NCI-H345 (cell line): ENCODE data around the gene PALLD.
A peak's percentile ranks its signal among the peaks of the same experiment; 100 is the strongest.
"Not testable (repeated sequence)": the region's sequence is repeated elsewhere in the genome, so short reads cannot be mapped to it uniquely, and the experiment has no call there.

ENCODE experiments used
- DNase-seq: peaks from one replicate; lab custom pipeline; 2025; lab: John Stamatoyannopoulos, UW

The PALLD gene

DNA sequence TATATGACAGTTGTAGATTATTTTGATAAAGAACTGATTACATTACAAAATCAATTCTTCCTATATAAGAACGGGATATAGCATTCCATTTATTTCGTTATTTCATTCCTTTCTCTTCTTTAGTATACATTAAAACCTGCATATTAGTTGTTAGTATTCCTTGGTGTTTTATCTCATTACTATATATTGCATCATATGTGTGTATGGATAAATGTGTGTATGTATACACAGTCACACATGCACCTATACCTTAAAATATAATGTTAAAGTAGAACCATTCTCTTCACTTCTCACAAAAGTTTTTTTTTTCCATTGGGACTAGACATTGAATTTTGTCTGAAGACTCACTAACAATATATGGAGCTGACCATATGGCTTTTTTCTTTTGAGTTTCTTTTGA is 5.3 kb upstream of the PALLD start:
- no peak for DNase-seq

- no peak for DNase-seq
Measured at GRCh38 chr4:168498251-168498650, 1.4 kb downstream of the PALLD start.

DNA sequence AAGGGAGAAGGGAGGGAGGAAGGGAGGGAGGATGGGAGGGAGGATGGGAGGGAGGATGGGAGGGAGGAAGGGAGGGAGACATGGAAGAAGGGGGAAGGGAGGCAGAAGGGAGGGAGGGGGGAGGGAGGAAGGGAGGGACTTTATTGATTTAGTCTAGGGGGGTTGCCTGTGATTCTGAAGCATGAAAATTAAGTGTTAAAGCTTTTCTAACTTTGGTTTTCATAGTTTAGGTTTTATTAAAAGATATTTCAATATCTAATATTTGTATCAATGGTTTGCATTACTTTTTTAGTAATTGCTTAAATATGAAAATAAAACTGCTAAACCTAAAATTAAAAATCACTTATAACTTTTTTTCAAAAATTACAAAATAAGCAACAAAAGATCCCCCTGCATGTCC is 2.4 kb downstream of the PALLD start:
- DNase-seq = no peak

- DNase-seq = peak; percentile 18
Measured at GRCh38 chr4:168501407-168501806, 4.6 kb downstream of the PALLD start.

- DNase-seq = peak; percentile 5
Measured at GRCh38 chr4:168502861-168503260, 6.0 kb downstream of the PALLD start.

- DNase-seq = no peak
Measured at GRCh38 chr4:168503652-168504362, 7.0 kb downstream of the PALLD start.

GRCh38 chr4:168504526-168504925 is 7.7 kb downstream of the PALLD start:
- DNase-seq = no peak

DNA sequence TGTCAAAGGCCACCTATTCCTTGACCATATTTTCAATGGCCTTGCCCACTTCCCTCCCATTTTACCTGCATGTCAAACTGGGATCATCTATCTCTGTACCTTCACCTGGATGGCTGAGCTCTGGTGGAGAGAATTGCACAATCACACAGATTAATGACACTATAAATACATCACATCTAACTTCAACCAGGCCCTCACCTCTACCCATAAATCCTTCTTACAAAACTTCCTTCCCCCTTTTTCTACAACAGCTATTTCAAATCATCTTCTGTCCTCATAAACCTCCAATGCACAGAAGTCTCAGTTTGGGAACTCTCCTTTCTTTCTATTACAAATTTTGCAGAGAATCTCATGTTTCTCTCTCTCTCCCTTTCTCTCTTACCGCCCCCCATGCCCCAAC is 9.2 kb downstream of the PALLD start:
- DNase-seq = no peak

DNA sequence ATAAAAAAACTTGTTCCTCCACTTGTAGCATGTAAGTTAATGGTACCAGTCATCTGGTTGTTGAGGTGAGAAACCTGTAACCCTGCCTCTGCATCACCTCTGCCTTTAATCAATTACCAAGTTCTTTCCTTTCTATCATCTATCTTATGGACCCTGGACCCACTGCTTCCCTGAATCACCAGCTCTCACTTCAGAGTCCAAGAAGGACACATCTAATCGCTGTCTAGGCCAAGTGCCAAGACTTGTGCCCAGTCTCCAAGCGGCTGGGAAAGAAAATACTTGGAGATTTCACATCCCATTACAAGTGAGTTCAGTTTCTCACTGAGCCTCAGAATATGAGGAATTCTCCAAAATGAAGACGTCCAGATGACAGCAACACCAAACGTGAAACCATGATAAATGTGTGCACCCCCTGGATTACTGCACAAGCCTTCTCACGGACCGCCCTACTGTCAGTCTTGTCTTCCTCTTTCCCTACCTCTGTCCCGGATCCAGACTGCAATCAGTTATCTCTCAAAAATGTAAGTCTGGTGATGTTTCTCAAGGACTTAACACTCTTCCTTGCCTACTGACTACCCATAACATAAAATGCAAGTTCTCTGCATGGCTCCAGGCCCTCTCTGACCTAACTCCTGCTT is 10.4 kb downstream of the PALLD start:
- DNase-seq = no peak

- no peak for DNase-seq
Measured at GRCh38 chr4:168508683-168509082, 11.8 kb downstream of the PALLD start.

DNA sequence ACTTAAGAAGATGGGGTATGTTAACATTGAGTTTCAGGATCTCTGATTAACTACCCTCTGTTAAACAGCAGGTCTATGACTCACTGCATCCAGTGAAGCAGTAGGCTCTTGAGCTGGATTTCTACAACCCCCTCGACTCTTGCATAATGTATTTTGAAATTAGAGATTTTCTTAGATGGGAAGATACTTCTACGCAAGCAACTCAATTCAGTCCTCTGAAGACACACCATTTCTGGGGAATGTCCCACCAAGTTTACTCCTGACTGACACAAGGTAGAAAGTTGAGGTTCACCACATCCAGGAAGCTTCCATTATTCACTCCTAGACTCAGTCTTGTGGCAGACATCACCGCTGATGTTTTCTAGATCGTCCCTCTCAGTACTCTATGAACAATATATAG is 12.9 kb downstream of the PALLD start:
- no peak for DNase-seq

- DNase-seq = no peak
Measured at GRCh38 chr4:168511780-168512489, 15.1 kb downstream of the PALLD start.

GRCh38 chr4:168513826-168514225 is 17.0 kb downstream of the PALLD start:
- not testable (repeated sequence) for DNase-seq

GRCh38 chr4:168514249-168514852 is 17.5 kb downstream of the PALLD start:
- DNase-seq = peak; percentile 28

DNA sequence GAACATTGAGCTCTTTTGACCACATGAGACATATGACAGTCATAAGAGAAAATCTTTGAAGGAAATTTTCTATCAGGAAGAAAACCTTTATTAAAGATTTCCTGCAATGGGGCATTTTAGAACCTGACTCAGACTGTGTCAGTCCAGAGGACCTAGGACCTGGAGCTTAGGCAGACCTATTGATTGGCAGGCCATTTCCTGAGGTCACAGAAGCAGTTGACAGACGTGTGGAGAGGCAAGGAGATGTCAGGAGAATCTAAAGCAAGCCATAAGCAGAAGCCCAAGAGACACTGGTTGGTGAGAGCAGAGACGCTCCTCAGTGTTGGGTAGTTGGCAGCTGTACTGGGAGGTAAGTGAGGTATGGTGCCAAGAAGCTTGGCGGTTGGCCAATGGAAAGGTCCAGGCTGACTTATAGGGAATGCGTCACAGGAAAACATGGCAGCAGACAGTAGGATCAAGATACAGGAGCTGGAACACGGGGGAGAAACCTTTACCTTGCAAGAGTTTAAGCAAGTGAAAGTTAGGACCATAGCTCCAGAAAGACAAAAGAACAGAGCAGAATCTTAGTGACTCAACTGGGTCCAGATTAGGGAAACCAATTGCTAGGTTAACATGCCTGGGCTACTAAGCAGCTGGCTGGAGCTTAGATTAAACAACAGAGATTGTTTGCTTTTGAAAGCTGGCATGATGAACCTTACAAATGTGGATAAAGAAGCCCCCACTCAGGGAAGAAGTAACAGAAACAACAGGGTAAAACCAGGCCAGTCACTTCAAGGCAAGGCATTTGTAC is 18.6 kb downstream of the PALLD start:
- no peak for DNase-seq

DNA sequence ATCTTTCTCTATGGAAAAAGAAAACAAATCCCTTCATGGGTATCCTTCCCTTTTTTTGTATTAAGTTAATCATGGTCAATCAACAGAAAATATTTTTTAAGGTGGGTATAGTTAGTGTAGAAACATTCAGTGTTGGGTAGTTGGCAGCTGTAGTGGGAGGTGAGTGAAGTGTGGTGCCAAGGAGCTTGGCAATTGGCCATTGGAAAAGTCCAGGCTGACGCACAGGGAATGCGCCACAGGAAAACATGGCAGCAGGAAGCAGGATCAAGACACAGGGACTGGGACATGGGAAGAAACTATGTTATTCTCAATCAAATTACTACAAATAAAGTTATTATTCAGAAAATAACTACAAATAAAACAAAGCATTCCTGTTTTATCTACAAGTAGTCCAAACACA is 20.0 kb downstream of the PALLD start:
- DNase-seq = no peak

DNA sequence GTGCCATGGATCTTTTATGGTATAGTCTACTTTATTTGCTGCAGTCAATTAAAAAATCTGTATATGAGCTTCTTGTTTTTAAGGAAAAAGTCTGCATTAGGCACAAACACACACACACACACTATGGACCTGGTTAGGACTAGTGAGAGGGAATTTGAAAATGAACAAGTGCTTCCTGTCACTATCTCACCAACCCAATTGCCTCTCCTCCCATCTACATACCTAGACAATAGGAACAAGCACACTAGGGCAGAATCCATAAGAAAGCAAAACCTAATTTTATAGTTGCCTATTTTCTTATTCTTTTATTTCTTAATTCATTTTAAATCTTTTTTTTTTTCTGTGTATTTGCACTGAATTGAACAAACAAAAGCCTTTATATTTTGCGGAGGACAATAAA is 22.7 kb downstream of the PALLD start:
- no peak for DNase-seq

- DNase-seq = no peak
Measured at GRCh38 chr4:168521721-168522120, 24.9 kb downstream of the PALLD start.

DNA sequence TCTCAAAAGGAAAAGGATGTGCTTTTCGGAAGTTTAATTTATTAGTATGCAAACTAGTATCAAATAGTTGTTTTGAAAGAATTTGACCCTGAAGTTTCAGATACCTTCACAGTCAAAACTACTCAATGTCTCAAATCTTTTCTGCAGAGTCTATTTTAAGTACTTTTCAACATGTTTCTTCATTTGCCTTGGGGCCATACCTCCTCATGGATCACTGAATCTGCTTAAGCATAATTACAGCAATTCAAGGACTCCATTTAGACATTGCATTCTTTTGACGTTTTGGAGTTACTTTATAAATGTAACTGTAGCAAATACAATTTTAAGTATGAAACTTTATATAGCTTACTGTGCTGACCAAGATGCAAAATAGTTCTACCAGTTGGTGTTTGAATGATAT is 25.5 kb downstream of the PALLD start:
- no peak for DNase-seq

- no peak for DNase-seq
Measured at GRCh38 chr4:168522829-168523489, 26.1 kb downstream of the PALLD start.

DNA sequence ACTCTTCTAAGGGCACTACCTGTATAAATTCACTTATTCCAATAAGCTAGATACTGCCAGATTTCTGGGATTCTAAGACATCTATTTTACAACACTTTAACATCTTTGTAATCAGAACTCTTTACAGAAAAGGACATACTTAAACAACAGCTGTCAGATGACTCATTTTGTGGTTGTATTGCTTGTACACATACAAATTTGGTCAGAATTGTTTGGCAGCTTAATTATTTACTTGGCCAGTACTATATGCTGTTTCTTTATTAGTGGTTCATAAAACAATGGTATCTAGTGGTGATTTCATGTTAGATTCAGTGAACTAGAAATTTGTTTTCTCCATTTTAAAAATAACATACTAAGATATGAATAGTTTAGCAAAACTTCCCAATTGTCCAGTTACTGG is 27.2 kb downstream of the PALLD start:
- DNase-seq = no peak

DNA sequence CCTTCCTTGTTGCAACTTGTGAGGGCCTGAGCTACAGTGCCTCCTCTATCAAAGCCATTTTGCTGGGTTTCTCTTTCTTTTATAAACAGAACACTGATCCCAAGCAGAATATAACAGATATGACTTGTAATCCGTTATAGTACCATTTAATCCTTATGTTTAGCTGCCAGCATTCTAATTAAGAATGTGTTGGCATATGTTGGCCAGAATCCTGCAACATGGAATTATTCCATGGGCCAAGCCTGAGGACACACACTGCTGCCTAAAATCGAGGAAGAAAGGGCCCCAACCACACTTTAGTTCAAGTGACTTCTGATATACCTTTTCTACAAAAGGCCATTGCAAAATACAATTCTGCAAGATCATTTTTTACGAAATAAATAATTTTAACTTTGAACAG is 28.0 kb downstream of the PALLD start:
- no peak for DNase-seq
